HCT116 (cell line): ENCODE results near the gene NHSL2. TPM values are rescaled to one million over a fixed set of nuclear protein-coding genes. Genes with fewer than 3 reads are reported as not detected.

ENCODE experiments used
- ATAC-seq: fragments of 200-7000 bp; cut with Tn5 transposase; 2 replicates; pipeline ENCODE4 v1.9.1; 2020; ENCODE audit warnings: mild to moderate bottlenecking, moderate library complexity
- BruUV-seq: library from RNA; stranded (reverse); fragments of 400-500 nt; replicated peaks from 2 replicates; lab custom pipeline; 2021; lab: Mats Ljungman, UMichigan
- CTCF ChIA-PET: fragments of 300-600 bp; sonication (Branson Sonifier 250); formaldehyde crosslinking; loops from one replicate; lab custom pipeline; 2021; ENCODE audit warnings: antibody characterized with exemption; lab: Charles Lee
- POLR2A ChIA-PET: fragments of 300-600, 350-600 bp; sonication (Branson Sonifier 250); formaldehyde crosslinking; loops from one replicate; lab custom pipeline; 2021; ENCODE audit warnings: antibody characterized with exemption; lab: Charles Lee
- RAD21 ChIA-PET, 2 experiments: fragments of 300-600 bp; sonication (Branson Sonifier 250); formaldehyde crosslinking; loops; one replicate each; lab custom pipeline; 2023; ENCODE audit warnings: low total read pairs in 2 of 2; ENCODE audit not compliant: uncharacterized antibody in 2 of 2, unreplicated experiment in 2 of 2, low non-redundant PET in 1 of 2; lab: Charles Lee
- DNase-seq: peaks from one replicate; pipeline ENCODE4 v3.0.0-alpha.2; 2010; ENCODE audit warnings: low read depth, low spot score
- H2AFZ ChIP-seq: fragments of 200-600 bp; shearing (Covaris generic), sonication (generic); 2 replicates; pipeline ENCODE4 v1.6.1; 2017; ENCODE audit warnings: low read depth, mixed run types, mixed read lengths, antibody characterized with exemption, low read length; ENCODE audit not compliant: poor library complexity, severe bottlenecking
- H3K27ac ChIP-seq: 2 replicates; pipeline ENCODE4 v1.5.1; 2012; ENCODE audit warnings: low read depth, low read length
- H3K27me3 ChIP-seq: fragments of 200-600 bp; sonication (generic); 2 replicates; pipeline ENCODE4 v1.6.1; 2016; ENCODE audit warnings: mixed run types, low read length, mixed read lengths; ENCODE audit not compliant: insufficient read depth
- H3K36me3 ChIP-seq, 2 experiments: fragments of 200-500 bp in 1 of 2; fragments of 200-600 bp in 1 of 2; sonication (Bioruptor generic) in 1 of 2; sonication (generic) in 1 of 2; 2 replicates each; pipeline versions ENCODE4 v1.5.1 to v1.6.1; 2014 to 2016; ENCODE audit warnings: low read length in 2 of 2, inconsistent platforms in 1 of 2, mixed read lengths in 1 of 2, mixed run types in 1 of 2; ENCODE audit not compliant: insufficient read depth in 2 of 2, control insufficient read depth in 1 of 2
- H3K4me1 ChIP-seq, 2 experiments: fragments of 200-600 bp in 1 of 2; sonication (generic) in 1 of 2; 2 replicates each; pipeline versions ENCODE4 v1.5.1 to v1.6.1; 2012 to 2017; ENCODE audit warnings: low read length in 2 of 2, inconsistent platforms in 1 of 2, mild to moderate bottlenecking in 1 of 2, mixed read lengths in 1 of 2, mixed run types in 1 of 2, moderate library complexity in 1 of 2; ENCODE audit not compliant: insufficient read depth in 2 of 2, control insufficient read depth in 1 of 2
- H3K4me2 ChIP-seq: fragments of 200-600 bp; sonication (generic); 2 replicates; pipeline ENCODE4 v1.6.1; 2017; ENCODE audit warnings: mixed run types, low read length, mixed read lengths
- H3K4me3 ChIP-seq, 2 experiments: fragments of 200-600 bp in 1 of 2; sonication (generic) in 1 of 2; replicated peaks in 1 of 2; 2 replicates each; pipeline ENCODE4 v1.5.1; 2011 to 2016; ENCODE audit warnings: low read length in 2 of 2, control low read depth in 1 of 2, low read depth in 1 of 2, mild to moderate bottlenecking in 1 of 2, mixed read lengths in 1 of 2, mixed run types in 1 of 2
- H3K79me2 ChIP-seq: fragments of 200-600 bp; sonication (generic); 2 replicates; pipeline ENCODE4 v1.6.1; 2017; ENCODE audit warnings: mild to moderate bottlenecking, mixed run types, low read length, moderate library complexity, mixed read lengths; ENCODE audit not compliant: insufficient read depth
- H3K9ac ChIP-seq: fragments of 200-600 bp; sonication (generic); 2 replicates; pipeline ENCODE4 v1.6.1; 2016; ENCODE audit warnings: low read length, mixed read lengths
- H3K9me2 ChIP-seq: fragments of 200-600 bp; sonication (generic), shearing (Covaris generic); 2 replicates; pipeline ENCODE4 v1.6.1; 2017; ENCODE audit warnings: mixed run types, mild to moderate bottlenecking, moderate library complexity; ENCODE audit not compliant: insufficient read depth
- H3K9me3 ChIP-seq, 2 experiments: fragments of 200-500 bp in 1 of 2; fragments of 200-600 bp in 1 of 2; sonication (Bioruptor generic) in 1 of 2; sonication (generic) in 1 of 2; 2 replicates each; pipeline ENCODE4 v1.6.1; 2014 to 2017; ENCODE audit warnings: low read length in 2 of 2, mixed read lengths in 2 of 2, inconsistent platforms in 1 of 2, low read depth in 1 of 2, mild to moderate bottlenecking in 1 of 2, mixed run types in 1 of 2, moderate library complexity in 1 of 2; ENCODE audit not compliant: control insufficient read depth in 1 of 2, insufficient read depth in 1 of 2
- H4K20me1 ChIP-seq: fragments of 200-600 bp; sonication (generic), shearing (Covaris generic); 2 replicates; pipeline ENCODE4 v1.6.1; 2017; ENCODE audit warnings: mixed run types, mild to moderate bottlenecking, moderate library complexity; ENCODE audit not compliant: insufficient read depth
- CBX3 ChIP-seq: IDR thresholded peaks from 2 replicates; pipeline ENCODE4 v1.6.1; 2012; ENCODE audit warnings: low read depth
- CEBPB ChIP-seq: IDR thresholded peaks from 2 replicates; pipeline ENCODE4 v1.6.1; 2012; ENCODE audit warnings: low read depth
- CTCF ChIP-seq, 3 experiments: fragments of 200-600 bp in 1 of 3; sonication (generic) in 1 of 3; IDR thresholded peaks in 2 of 3; conservative IDR thresholded peaks in 1 of 3; 2 replicates each; pipeline ENCODE4 v1.5.1; 2012 to 2017; ENCODE audit warnings: low read depth in 2 of 3, low read length in 2 of 3, antibody characterized with exemption in 1 of 3, borderline replicate concordance in 1 of 3, control low read depth in 1 of 3, mild to moderate bottlenecking in 1 of 3, mixed read lengths in 1 of 3, mixed run types in 1 of 3, moderate library complexity in 1 of 3; ENCODE audit not compliant: insufficient read depth in 1 of 3
- ELF1 ChIP-seq: IDR thresholded peaks from 2 replicates; pipeline ENCODE4 v1.6.1; 2012; ENCODE audit warnings: low read depth, borderline replicate concordance
- FOSL1 ChIP-seq: IDR thresholded peaks from 2 replicates; pipeline ENCODE4 v1.6.1; 2012; ENCODE audit warnings: low read depth
- POLR2AphosphoS5 ChIP-seq: IDR thresholded peaks from 2 replicates; pipeline ENCODE4 v1.6.1; 2011; ENCODE audit warnings: mild to moderate bottlenecking, low read depth, low read length, moderate library complexity
- YY1 ChIP-seq: IDR thresholded peaks from 2 replicates; pipeline ENCODE4 v1.6.1; 2011; ENCODE audit warnings: low read length, low read depth, moderate library complexity, mild to moderate bottlenecking; ENCODE audit not compliant: insufficient replicate concordance; ENCODE audit errors: extremely low read depth
- ZFX ChIP-seq: fragments of 450-650 bp; IDR thresholded peaks from 2 replicates; pipeline ENCODE4 v1.6.1; 2017
- intact Hi-C: fragments of 100-400 bp; cut with micrococcal nuclease; formaldehyde crosslinking; loops from 2 replicates; pipeline ENCODE4 v1.10.0; 2022
- total RNA-seq: library from RNA; stranded (reverse); gene quantifications from one replicate; pipeline ENCODE4 v1.2.1, GENCODE V29; 2021; ENCODE audit not compliant: unreplicated experiment
- TF ChIP-seq, protein P1 (sequence below): IDR thresholded peaks from 2 replicates; pipeline ENCODE4 v1.6.1; 2012

NHSL2 gene
- total RNA-seq, 1 experiment from 2014 or later = 0.22 TPM

- no peaks in the 10 kb centered on the region for H3K27me3 ChIP-seq
- CTCF ChIA-PET = no interaction called here
- H3K4me3 ChIP-seq = no peak overlapping the region
- POLR2A ChIA-PET = no interaction called here
- 0 out of 4 replicates have a peak, but pooled peaks cover 0 to 2% of the 10 kb centered on the region in 2 experiments for H3K4me1 ChIP-seq
- H3K36me3 ChIP-seq = no peaks in the 10 kb centered on the region
- no peaks in the 10 kb centered on the region for H3K9me3 ChIP-seq
- no peak overlapping the region for H3K27ac ChIP-seq
- ATAC-seq (no peak), DNase-seq (no peak)
- H3K9ac ChIP-seq = no peak overlapping the region
- H3K4me2 ChIP-seq = no peak overlapping the region
- no peaks in the 10 kb centered on the region for H4K20me1 ChIP-seq
- H2AFZ ChIP-seq = no peak overlapping the region
- TF ChIP-seq POLR2AphosphoS5 (no peak), ELF1 (no peak)
- TF ChIP-seq, protein P1, sequence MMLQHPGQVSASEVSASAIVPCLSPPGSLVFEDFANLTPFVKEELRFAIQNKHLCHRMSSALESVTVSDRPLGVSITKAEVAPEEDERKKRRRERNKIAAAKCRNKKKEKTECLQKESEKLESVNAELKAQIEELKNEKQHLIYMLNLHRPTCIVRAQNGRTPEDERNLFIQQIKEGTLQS = no peak
- no TSS peak for BruUV-seq
- RAD21 ChIA-PET = no interaction called here
- H3K79me2 ChIP-seq = no peaks in the 10 kb centered on the region
- intact Hi-C loops = loop anchor here (10.0 kb wide), 1 partner anchor 247 kb away; no protein-coding TSS in a partner anchor
- H3K9me2 ChIP-seq = no peaks in the 10 kb centered on the region
These were observed 210.7 kb downstream of the NHSL2 start for GRCh38 chrX:72121383-72121782.

GRCh38 chrX:72122621-72123337, 212.1 kb downstream of the NHSL2 start:
- Histone ChIP-seq H3K27me3 (no peaks in the 10 kb centered on the region), H2AFZ (no peak overlapping the region), H3K4me1 (0 out of 4 replicates have a peak, but pooled peaks cover 0 to 6% of the 10 kb centered on the region in 2 experiments), H3K4me3 (no peak overlapping the region), H3K4me2 (no peak overlapping the region), H4K20me1 (no peaks in the 10 kb centered on the region), H3K27ac (no peak overlapping the region), H3K36me3 (no peaks in the 10 kb centered on the region), H3K9ac (no peak overlapping the region), H3K79me2 (no peaks in the 10 kb centered on the region), H3K9me3 (no peaks in the 10 kb centered on the region), H3K9me2 (no peaks in the 10 kb centered on the region)
- TF ChIP-seq, protein P1 = no peak
- TF ChIP-seq CBX3 (no peak), ZFX (no peak), YY1 (no peak), FOSL1 (no peak), CEBPB (no peak), CTCF (IDR thresholded peaks at IDR 0.05 in 2 of 3, conservative IDR thresholded peaks at IDR 0.05 in 1 of 3; ENCODE audit: borderline replicate concordance in 1 of 3, insufficient read depth in 1 of 3, low read depth in 2 of 3, low read length in 2 of 3) (no peak)
- BruUV-seq = no TSS peak
- DNase-seq (no peak), ATAC-seq (no peak)
- CTCF ChIA-PET = no interaction called here
- intact Hi-C loops = loop anchor here (10.0 kb wide), 1 partner anchor 248 kb away; no protein-coding TSS in a partner anchor
- POLR2A ChIA-PET = no interaction called here
- RAD21 ChIA-PET = no interaction called here
